ENCODE results near the gene IGSF8.
"Not testable (repeated sequence)": the region's sequence is repeated elsewhere in the genome, so short reads cannot be mapped to it uniquely, and the experiment has no call there.

The IGSF8 gene

GRCh38 chr1:160064164-160064563 is 34.3 kb downstream of the IGSF8 start:
- no peak for DNase-seq

GRCh38 chr1:160063176-160063575 is 35.2 kb downstream of the IGSF8 start:
- DNase-seq = no peak

- peak; percentile 97 for DNase-seq
Measured at GRCh38 chr1:160062230-160062532, 36.2 kb downstream of the IGSF8 start.

GRCh38 chr1:160061369-160062229 is 36.8 kb downstream of the IGSF8 start:
- peak; percentile 75 to 80 for DNase-seq

- no peak for DNase-seq
Measured at GRCh38 chr1:160058087-160058486, 40.3 kb downstream of the IGSF8 start.

- no peak for DNase-seq
Measured at GRCh38 chr1:160056648-160057169, 41.7 kb downstream of the IGSF8 start.

GRCh38 chr1:160053548-160054365 is 44.7 kb downstream of the IGSF8 start:
- no peak for DNase-seq

- no peak for DNase-seq
Measured at GRCh38 chr1:160052936-160053335, 45.5 kb downstream of the IGSF8 start.

- DNase-seq = no peak
Measured at GRCh38 chr1:160050619-160051018, 47.8 kb downstream of the IGSF8 start.

GRCh38 chr1:160050182-160050581 is 48.2 kb downstream of the IGSF8 start:
- not testable (repeated sequence) for DNase-seq

- no peak for DNase-seq
Measured at GRCh38 chr1:160049101-160049500, 49.3 kb downstream of the IGSF8 start.

- peak in 1 of 2 donors; percentile 32 for DNase-seq
Measured at GRCh38 chr1:160048335-160048734, 50.1 kb downstream of the IGSF8 start.

- DNase-seq = no peak
Measured at GRCh38 chr1:160047111-160047991, 51.1 kb downstream of the IGSF8 start.

- DNase-seq = peak; percentile 91 to 95
Measured at GRCh38 chr1:160046494-160047110, 51.8 kb downstream of the IGSF8 start.

- no peak for DNase-seq
Measured at GRCh38 chr1:160045653-160046052, 52.8 kb downstream of the IGSF8 start.

GRCh38 chr1:160043543-160043942 is 54.9 kb downstream of the IGSF8 start:
- no peak for DNase-seq

Measured in hippocampal formation (tissue), 2 donors.